HL-60 (cell line): ENCODE results near the gene SBK1.

Experiments
- CTCF ChIP-seq: IDR thresholded peaks from one replicate; pipeline ENCODE4 v1.5.1; 2011; ENCODE audit warnings: low read length, control low read depth, inconsistent platforms; ENCODE audit not compliant: insufficient read depth
- GABPA ChIP-seq: IDR thresholded peaks from 2 replicates; pipeline ENCODE4 v1.6.1; 2012; ENCODE audit warnings: low read depth
- POLR2AphosphoS5 ChIP-seq: IDR thresholded peaks from 2 replicates; pipeline ENCODE4 v1.6.1; 2012; ENCODE audit warnings: low read depth
- REST ChIP-seq: IDR thresholded peaks from 2 replicates; pipeline ENCODE4 v1.6.1; 2012; ENCODE audit warnings: low read depth; ENCODE audit not compliant: insufficient replicate concordance
- SPI1 ChIP-seq: IDR thresholded peaks from 2 replicates; pipeline ENCODE4 v1.6.1; 2012; ENCODE audit warnings: low read depth, mild to moderate bottlenecking, borderline replicate concordance

- no peak for TF ChIP-seq CTCF
- TF ChIP-seq POLR2AphosphoS5 = no peak
- TF ChIP-seq GABPA = no peak
- TF ChIP-seq REST = no peak
- no peak for TF ChIP-seq SPI1
Observed at GRCh38 chr16:28289048-28289447, 3.3 kb upstream of the SBK1 start.
